Amygdala (tissue), 56 donors: Measurements from ENCODE around the gene ELMO1.

ENCODE experiments used
- DNase-seq, 56 donors: peaks; one replicate each; lab custom pipeline; 2025; lab: John Stamatoyannopoulos, UW

ELMO1 gene

DNA sequence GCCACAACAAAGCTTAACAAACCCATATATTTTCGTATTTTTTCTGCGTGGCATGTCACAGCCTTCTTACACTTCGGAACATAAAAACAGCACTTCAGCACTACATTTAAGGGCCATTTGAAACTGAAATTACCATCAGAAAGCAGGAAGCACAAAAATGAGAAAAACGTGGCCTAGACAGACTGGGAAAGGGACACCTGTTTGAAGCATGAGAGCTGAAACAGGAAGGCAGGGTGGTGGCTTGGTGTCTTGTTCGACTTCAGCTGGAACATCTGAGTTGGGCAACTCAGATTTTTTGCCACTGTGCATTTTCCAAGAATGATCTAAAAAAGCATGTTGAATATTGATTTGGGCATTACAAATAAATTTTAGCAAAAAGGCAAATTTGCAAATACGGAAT lies 243.2 kb downstream of the ELMO1 start:
- DNase-seq, result no peak

DNA sequence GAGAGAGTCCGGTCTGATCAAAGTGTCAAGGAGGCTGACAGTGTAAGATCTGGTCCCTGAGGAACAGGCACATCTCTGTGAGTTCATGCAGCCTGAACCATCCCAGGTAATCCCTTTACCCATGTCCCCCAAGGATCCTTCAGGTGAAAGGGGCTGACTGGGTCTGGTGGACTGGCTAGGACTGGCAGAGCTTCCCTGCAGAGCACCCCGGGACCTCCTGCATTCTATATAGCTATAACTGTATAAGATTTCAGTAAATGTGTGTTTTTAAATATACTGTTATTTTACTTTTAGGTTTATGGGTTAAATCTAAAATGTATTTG lies 246.8 kb downstream of the ELMO1 start:
- DNase-seq, result no peak

DNA sequence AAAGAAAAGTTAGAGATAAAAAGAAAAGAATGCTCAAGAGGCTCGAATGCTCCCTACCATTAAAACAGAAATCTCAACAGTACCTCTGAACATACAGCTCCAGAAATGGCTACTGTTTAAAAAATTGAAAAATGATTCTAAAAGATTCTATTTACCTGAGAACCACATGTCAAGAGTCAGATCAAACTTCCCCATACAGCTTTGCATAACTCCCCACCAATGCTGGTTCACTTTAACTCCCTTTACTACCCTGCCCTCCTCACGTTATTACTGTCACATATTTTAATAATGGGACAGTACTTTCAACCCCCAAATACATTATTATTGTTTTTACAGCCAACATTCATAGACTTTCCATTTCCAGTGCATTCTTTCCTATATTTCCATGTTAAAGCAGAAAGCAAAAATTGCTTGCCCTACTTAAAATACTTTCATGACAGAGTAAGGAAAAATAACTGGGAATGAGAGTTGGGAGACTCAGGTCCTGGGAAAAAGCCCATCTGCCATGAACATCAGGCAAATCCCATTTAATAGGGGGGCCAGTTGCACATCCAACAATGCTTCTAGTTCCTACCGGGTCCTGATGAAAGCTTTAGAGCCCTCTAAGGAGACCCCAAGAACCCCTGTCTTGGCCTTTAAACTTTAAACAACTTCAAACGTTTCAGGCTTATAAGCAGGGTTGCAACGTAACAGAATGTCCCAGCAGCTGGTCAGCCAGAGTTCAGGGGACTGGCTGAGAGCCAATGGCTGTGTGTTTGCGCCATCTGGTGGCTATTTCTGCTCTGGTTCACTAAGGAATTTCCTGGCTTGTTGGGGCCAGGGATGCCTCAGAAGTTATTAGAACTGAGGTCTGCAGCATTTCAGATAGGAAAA lies 247.4 kb downstream of the ELMO1 start:
- DNase-seq, result peak in 52 of 56 donors; percentile 8 to 89 (median 60)

DNA sequence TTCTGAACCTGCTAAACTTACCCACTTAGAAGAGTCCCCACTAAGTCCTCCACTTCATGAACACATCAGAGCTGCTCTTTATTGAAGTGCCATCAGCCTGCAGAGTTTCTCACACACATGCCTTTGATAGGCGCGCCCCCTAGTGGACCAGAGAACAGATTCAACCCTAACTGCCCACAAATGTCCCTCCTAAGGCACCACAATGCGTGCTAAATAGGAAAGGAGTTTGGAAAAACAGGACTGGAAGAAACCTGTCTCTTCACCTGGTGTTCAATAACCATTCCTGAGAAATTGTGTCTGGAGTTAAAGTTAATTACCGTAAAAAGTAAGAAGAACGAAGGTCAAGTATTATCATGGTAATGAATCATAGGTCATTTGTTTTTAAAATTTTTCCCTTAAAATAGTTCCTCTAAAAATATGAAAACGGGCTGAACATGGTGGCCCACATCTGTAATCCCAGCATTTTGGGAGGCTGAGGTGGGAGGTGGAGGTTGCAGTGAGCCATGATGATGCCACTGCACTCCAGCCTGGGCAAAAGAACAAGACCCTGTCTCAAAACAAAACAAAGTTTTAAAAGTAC lies 249.7 kb downstream of the ELMO1 start:
- peak in 54 of 56 donors; percentile 26 to 93 (median 64) for DNase-seq

DNA sequence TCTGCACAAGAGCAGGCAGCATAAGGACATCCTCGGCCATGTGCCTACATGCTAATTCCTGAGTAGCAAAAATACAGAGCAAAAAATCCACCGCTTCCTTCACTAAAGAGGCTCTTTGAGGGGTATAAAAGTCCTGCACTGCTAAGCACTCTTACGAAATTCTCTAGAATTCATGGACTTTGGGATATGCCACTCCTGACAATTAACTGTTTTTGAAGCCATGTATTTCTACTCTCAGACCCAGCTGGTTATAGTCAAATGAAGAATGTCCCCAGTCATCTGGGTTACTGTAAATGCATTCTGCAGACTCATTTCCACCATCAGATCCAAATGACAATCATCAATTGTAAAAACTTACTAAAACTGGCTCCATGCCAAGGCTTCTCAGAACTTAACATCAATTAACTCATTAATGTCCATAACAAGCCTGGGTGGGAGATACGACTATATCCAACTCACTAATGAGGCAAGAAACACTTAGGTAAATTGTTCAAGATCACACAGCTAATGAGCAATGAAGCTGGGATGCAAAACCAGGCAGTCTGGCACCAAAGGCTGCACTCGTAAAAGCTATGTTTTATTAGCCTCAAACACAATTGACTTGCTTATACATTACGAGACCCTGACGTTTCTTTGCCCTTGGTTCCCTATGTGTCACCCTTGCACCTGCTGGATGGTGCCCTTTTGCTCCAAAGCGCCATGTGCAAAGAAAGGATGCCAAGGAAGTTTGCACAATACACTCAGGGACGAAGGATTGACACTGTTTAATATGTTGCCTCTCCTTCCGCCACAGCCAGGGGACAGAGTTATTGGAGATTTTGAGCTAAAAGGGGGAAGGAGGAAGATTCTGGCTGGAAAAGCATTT lies 250.4 kb downstream of the ELMO1 start:
- DNase-seq, result peak in 1 of 56 donors; percentile 67

DNA sequence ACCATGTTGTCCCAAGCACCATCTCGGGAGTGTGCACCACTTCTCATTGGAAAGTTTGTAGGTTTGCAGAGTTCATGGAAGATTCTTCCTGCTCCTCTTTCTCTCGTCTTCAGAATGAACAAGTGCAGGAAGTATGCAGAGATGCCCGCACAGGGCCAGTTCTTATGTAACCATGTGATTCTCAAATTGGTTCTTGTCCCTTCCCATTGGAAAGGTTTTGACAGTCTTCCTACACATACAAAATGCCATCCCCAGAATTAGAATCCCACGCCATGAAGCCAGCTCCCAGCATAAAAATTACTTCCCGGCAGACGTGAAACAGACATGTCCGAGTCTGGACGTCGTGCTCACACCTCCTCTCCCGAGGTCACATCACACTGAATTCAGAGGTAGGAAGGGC lies 251.6 kb downstream of the ELMO1 start:
- peak in 1 of 56 donors; percentile 43 for DNase-seq

DNA sequence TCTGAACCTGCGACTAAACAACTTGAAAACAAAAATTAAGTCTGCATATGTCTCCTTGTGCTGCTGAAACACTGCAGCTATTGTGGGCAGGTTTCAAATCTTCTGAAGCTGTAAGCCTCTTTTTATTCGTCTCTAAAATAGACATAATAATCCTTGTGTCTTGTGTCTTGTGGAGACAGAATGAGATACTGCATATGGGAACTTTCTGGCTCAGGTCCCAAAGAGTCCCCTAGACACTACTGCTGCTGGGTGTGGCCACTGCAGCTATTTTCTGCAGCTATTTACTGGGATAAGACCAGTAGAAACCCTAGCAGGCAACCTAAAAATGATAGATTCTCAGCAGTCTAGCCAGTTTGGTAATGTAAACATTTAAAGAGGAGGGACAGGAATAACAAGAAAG lies 252.0 kb downstream of the ELMO1 start:
- peak in 1 of 56 donors; percentile 7 for DNase-seq

DNA sequence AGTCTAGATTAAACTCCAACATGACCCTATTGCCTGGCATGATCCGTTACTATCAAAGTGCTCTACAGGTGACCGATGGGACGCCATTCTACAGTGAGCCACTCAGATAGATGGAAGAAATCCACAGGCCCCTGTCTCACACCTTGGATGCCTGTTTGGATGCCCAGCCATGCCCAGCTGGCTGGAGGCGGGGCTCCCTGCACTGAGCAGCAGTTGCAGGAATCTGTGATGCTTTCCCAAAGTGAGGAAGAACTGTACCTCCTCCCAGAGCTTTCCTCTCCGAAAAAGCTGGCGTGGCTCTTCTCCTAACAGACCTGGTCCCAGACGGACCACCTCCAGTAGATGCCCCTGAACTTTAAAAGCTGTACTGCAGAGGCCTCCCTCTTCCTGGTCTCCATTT lies 253.3 kb downstream of the ELMO1 start:
- DNase-seq, result no peak

DNA sequence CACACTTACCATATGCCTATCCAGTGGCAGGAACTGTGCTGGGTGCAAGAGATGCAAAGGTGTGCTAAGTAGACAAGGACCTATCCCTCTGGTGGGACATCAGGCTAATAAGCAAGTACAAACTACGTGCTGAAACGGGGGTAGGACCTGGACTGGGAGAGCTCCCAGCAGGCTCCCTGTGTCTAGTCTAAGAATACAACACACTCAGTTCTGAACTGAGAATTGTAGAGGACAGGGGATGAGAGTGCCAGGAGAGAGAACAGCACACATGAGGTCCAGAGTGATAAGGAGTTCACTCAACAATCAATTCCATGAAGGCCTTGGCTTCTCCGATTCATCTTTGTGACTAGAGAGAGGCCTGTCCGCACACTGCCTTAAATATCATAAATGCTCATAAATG lies 253.7 kb downstream of the ELMO1 start:
- no peak for DNase-seq

DNA sequence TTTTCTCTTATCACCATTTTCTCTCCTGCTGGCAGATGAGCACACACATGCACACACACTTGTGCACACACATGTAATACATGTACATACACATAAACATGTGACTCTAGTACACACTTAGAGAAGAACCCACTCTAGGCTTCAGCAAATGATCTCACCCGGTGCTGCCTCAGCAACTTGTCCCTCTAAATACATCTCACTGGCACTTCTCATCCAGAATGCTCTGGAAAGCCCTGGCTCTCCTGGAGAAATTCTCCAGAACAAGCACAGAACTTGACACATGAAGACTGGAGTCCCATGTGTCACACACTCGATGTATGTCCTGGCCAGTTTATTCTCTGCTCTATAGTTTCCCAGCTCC lies 254.9 kb downstream of the ELMO1 start:
- no peak for DNase-seq

DNA sequence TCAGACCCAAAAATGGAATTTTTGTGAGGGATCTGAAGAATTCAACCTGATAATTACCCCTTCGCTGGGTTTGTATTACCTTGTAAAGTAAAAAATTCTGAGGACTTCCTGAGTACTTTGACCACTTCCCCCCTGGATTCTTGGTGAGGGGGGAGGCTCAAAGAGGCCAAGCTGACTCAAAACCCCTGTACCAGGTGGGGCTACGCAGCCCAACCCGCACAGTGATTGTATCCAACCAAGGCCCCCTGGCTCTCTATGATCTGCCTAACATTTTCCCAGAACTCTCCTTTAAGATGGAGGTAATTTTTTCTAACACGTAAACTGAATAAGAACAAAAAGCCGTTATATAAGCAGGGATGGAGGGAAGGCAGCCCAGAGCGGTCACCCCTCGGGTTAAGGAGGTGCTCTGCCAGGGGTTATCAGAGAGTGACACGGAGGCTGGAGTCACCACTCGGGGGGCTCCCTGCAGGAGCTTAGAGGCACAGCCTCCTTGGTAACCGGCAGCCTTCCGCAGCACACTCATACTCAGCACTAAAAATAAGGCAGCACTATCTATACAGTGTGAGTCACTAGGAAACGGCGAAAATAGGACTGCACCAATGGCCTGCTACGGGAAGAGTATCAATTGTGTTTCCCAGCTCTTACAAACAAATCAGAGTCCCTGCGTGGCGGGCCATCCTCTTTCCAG lies 255.4 kb downstream of the ELMO1 start:
- peak in 10 of 56 donors; percentile 7 to 65 (median 26) for DNase-seq

DNA sequence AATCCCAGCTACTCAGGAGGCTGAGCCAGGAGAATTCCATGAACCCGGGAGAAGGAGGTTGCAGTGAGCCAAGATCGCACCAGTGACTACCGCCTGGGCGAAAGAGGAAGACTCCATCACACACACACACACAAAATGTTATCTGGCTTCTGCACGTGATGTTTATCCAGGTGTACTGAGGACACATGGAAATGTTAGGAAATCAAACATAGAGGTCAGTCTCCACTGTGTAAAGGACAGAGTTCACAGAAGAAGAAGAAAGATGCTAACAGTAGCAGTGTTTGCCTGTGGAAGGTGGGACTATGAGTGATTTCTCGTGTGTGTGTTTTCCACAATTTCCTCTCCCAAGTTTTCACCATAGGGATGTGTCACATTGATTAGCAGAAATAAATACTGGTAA lies 256.9 kb downstream of the ELMO1 start:
- DNase-seq, result no peak

DNA sequence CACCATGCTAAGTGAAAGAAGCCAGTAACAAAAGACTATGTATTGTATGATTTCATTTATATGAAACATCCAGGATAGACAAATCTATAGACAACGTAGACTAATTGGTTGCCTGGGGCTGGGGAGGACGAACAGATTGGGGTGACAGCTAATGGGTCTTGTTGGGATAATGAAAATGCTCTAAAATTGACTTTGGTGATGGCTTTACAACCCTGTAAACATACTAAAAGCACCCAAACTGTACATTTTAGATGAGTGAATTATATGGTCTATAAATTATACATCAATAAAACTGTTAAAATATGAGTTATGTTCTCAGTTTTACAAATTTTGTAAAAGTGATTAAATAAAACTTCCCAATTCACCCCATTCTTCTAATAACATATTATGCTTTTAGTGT lies 261.5 kb downstream of the ELMO1 start:
- DNase-seq, result no peak

DNA sequence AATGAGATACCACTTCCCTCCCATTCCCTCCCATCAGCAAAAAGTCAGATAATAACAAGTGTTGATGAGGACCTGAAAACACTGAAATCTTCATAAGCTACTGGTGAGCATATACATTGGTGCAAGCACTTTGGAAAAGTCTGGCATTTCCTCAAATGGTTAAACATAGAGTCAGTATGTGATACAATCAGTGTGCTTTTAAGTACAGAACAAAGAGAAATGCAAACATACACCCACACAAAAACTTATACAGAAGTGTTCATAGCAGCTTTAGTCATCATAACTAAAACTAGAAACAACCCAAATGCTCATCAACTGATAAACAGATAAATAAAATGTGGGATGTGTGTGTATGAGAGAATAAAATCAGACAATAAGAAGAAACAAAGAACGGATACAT lies 261.9 kb downstream of the ELMO1 start:
- no peak for DNase-seq

DNA sequence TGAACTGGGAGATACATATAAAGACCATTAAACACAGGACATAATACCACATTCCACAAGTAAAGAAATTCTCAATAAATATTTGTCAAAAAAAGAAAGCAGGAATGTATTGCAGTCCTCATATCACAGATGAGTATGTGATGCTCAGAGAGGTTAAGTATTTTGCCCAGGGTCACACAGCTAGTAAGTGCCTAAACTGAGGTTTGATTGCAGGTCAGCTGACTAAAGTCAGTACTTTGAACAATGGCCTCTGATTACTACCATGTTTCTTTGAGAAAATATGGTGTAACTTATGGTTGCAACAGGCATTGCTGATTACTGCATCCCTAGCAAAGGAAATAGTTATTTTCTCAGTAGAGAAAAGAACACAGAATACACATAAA lies 267.1 kb downstream of the ELMO1 start:
- DNase-seq, result no peak

DNA sequence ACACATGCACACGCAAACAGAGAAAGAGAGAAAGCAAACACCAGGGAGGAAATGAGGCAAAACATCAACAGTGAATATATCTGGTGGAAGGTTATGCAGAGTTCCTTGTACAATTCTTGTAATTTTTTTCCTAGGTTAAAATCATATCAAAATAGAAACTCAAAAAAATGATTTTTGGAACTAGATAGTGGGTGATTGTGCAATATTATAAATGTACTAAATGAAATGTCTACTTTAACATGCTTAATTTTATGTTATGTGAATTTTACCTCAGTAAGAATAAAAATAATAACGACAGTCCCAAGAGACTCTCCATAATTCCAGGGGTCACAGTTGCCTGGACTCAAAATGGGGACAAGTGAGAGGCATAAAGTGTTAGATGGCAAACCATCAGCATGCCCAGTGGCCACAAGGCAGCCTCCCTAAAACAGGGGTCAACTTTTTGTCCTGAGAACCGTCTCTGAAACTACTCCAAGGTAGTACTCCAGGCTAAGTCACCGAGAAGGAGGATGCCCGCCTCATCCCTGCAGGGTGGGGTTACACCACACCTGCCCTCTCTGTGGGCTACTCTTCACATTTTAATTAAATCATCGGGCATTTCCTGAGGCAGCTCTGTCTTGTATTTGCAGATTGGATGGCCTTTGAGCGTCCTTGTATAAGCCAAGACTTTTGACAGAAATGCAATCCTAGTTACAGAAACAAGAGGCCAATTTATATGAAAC lies 267.7 kb downstream of the ELMO1 start:
- DNase-seq, result no peak

DNA sequence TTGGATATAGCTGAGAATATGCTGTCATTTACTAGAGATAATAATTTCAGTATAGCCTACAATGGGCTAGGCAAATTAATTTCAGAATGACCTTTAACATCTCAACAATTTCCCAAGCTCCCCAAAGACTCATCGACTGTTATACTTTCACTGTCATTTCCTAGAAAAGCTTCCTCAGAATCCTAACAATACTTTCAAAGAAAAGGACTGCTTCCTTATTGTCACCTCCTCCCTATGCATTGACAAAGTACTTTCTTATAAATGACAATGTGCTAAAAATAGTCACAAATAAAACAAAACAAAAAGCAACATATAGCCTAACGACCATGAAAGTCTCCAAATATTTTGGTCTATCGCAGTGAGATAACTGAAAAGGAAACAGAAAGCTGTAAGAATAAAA lies 272.6 kb downstream of the ELMO1 start:
- DNase-seq, result no peak

DNA sequence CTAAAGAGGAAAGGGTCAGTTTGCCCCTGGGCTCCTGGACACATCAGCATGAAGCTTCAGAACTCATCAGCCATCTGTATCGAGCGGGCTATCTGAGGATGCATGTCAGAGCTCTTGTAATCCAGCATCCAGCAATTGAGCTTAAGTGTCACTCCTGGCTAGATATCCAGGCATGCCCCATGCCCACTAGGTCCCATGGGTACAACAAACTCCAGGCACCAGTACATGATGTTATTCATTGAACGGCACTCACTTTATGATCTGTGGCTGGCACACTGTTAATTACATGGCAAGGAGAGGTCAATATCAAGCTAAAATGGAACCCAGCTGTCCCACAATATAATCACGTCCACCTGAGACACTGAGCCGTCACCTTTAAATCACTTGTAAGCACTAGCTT lies 274.2 kb downstream of the ELMO1 start:
- DNase-seq, result no peak

DNA sequence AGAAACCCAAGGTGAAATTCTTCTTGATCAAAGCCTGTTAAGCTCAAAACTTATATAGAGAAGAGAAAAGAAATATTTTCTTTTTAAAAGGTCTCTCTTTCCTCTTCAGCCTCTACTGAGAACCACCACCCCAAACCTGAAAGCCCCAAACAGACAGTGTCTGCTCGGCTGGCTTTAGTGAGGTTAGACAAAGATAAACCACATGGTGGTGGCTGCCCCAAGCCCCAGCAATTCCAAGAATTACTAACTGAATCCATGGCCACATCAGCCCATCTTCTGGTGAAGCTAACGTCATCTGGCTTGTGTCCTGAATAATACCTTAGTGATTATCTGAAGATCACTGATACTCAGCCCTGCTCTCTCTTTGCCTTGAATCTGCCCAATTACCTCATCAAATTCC lies 275.0 kb downstream of the ELMO1 start:
- DNase-seq, result no peak

DNA sequence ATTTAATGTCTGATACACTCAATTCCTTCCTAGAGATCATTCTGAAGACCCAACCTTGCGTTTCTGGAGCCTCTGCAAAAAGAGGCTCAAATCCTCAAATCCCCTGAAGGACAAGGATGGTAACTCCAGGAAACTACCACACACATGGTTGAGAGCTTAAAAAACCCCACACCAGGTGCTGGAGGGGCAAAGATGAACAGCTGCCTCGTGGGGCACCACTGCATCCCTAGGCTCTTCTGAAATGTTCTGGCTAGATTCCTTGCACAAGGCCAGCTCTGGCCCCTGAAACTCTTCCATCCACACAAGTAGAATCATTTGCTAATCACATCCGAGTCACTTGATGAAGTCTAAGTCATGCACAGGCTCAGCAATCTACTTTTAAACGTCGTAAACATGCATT lies 286.6 kb downstream of the ELMO1 start:
- DNase-seq, result no peak
